Measurements from ENCODE around the gene KRT33A.

Gene KRT33A

DNA sequence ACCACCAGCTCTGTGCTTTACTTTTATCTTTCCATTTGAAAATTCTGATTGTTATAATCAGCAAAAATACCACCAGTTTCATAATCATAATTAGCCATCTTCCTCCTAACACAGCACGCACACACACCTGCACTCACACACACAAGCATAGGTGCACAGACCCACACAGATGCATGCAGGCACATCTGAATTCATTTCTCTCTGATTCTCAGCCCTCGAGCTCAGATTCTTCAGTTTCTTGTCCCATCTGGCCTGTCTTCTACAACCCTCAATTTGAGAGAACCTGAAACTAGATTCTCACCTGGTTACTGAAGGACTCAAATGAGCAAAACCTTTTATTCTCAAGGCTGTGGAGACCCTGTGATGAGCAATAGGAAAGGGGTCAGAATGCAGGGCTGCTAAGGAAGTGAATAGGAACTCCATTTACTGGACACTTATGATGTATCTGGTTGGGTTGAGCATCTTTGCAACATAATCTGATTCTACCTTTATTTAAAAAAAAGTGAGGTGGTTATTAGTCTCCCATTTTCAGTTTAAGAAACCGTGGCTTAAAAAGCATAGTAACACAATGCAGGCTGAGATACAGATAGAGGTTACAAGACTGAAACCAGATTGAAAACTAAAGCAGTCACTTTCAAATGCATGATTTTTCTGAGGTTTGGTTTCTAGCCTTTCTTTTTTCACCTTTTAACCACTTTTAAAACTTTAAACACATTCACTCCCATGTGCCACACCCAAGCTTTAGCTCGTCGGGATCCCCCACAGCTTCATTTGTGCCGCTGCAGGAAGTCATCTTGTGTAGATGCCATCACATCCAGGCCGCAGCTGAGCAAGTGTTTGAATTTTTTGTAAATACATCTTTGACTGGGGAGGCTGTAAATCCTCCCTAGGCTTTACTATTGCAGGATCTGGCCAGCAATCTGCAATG is 9.4 kb downstream of the KRT33A start:
- no peaks in the 10 kb centered on the region for H3K36me3 ChIP-seq (ENCODE audit: insufficient read depth, low read length)

DNA sequence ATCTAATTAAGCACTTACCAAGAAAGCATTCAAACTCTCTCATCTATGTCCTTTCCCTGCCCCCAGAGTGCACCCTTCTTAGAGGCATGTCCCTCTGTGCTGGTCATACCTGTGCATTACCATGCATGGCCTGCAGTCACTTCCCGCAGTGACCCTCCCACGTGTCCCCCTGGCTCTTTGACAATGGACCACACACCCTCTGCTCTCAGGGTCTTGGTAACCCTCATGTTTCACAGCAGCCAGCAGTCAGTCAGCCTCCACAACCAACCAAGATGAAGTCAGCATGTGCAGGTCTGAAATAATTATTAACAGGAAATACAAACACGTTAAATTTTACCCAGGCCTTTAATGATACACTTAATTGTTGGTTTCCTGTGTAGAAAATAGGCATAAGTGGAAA is 10.1 kb downstream of the KRT33A start:
- Histone ChIP-seq H3K4me2 (ENCODE audit: low read length) (no peak overlapping the region), H3K79me2 (ENCODE audit: insufficient read depth, low read length) (no peaks in the 10 kb centered on the region), H3F3A (ENCODE audit: insufficient read depth, low read length) (no peaks in the 10 kb centered on the region), H4K20me1 (ENCODE audit: insufficient read depth, low read length) (no peaks in the 10 kb centered on the region), H3K36me3 (ENCODE audit: insufficient read depth, low read length) (no peaks in the 10 kb centered on the region), H3K9me3 (ENCODE audit: low read length) (no peaks in the 10 kb centered on the region), H2AFZ (ENCODE audit: low read length) (no peak overlapping the region), H3K27ac (ENCODE audit: low read depth, low read length, poor library complexity, severe bottlenecking) (no peak overlapping the region), H3K9ac (ENCODE audit: low read length) (no peak overlapping the region), H3K9me2 (ENCODE audit: low read depth, low read length) (no peaks in the 10 kb centered on the region), H3K27me3 (ENCODE audit: insufficient read depth, low read length) (no peaks in the 10 kb centered on the region), H3K4me3 (ENCODE audit: low read depth, low read length, poor library complexity, severe bottlenecking) (no peak overlapping the region), H3K4me1 (ENCODE audit: insufficient read depth, low read length, severe bottlenecking) (no peaks in the 10 kb centered on the region)
- TF ChIP-seq, protein P1, sequence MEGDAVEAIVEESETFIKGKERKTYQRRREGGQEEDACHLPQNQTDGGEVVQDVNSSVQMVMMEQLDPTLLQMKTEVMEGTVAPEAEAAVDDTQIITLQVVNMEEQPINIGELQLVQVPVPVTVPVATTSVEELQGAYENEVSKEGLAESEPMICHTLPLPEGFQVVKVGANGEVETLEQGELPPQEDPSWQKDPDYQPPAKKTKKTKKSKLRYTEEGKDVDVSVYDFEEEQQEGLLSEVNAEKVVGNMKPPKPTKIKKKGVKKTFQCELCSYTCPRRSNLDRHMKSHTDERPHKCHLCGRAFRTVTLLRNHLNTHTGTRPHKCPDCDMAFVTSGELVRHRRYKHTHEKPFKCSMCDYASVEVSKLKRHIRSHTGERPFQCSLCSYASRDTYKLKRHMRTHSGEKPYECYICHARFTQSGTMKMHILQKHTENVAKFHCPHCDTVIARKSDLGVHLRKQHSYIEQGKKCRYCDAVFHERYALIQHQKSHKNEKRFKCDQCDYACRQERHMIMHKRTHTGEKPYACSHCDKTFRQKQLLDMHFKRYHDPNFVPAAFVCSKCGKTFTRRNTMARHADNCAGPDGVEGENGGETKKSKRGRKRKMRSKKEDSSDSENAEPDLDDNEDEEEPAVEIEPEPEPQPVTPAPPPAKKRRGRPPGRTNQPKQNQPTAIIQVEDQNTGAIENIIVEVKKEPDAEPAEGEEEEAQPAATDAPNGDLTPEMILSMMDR (IDR thresholded peaks at IDR 0.05; ENCODE audit: low read length): no peak
- TF ChIP-seq EZH2 (IDR thresholded peaks at IDR 0.05; ENCODE audit: borderline replicate concordance, low read length): no peak

More for the DNA sequence above, 9.4 kb downstream of the KRT33A start:
- no peak overlapping the region for H3K27ac ChIP-seq (ENCODE audit: low read depth, low read length, poor library complexity, severe bottlenecking)
- no peak overlapping the region for H2AFZ ChIP-seq (ENCODE audit: low read length)
- H3K4me3 ChIP-seq (ENCODE audit: low read depth, low read length, poor library complexity, severe bottlenecking): no peak overlapping the region
- H3K9me3 ChIP-seq (ENCODE audit: low read length): no peaks in the 10 kb centered on the region
- H3K79me2 ChIP-seq (ENCODE audit: insufficient read depth, low read length): no peaks in the 10 kb centered on the region
- TF ChIP-seq, protein P1 (IDR thresholded peaks at IDR 0.05; ENCODE audit: low read length): no peak
- no peak for TF ChIP-seq EZH2 (IDR thresholded peaks at IDR 0.05; ENCODE audit: borderline replicate concordance, low read length)
- H3K4me2 ChIP-seq (ENCODE audit: low read length): no peak overlapping the region
- no peaks in the 10 kb centered on the region for H3K9me2 ChIP-seq (ENCODE audit: low read depth, low read length)
- no peaks in the 10 kb centered on the region for H3F3A ChIP-seq (ENCODE audit: insufficient read depth, low read length)
- no peaks in the 10 kb centered on the region for H3K27me3 ChIP-seq (ENCODE audit: insufficient read depth, low read length)
- no peaks in the 10 kb centered on the region for H3K4me1 ChIP-seq (ENCODE audit: insufficient read depth, low read length, severe bottlenecking)
- no peaks in the 10 kb centered on the region for H4K20me1 ChIP-seq (ENCODE audit: insufficient read depth, low read length)
- no peak overlapping the region for H3K9ac ChIP-seq (ENCODE audit: low read length)

DNA sequence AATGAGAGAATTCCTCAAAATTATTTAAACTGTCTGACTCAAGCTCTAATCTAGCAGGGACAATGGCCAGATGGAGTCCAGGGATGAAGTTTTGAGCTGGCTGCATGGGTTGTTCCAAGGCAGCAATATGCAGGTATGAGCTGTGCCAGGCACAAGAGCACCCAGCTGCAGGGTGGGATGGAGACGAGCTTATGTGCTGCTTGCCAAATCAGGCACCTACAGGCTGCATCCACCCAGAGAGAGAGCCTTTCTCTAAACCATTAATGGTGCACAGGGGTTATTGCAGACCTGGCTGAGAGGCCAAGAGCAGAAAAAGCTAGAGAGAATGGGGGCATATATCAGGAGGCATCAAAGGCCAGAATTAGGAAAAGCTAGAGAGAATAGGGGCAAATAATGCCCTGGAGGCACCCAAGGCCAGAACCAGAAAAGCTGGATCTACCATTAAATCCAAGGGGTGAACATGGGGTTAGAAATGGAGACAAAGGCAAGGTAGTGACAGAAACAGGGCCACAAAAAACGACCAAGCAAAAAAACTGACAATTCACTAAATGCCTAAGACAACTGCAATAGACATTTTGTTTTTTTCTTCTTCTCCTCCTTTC is 11.0 kb downstream of the KRT33A start:
- no peaks in the 10 kb centered on the region for H3K79me2 ChIP-seq (ENCODE audit: insufficient read depth, low read length)
- no peak overlapping the region for H2AFZ ChIP-seq (ENCODE audit: low read length)
- H3K4me3 ChIP-seq (ENCODE audit: low read depth, low read length, poor library complexity, severe bottlenecking): no peak overlapping the region
- no peaks in the 10 kb centered on the region for H3K9me2 ChIP-seq (ENCODE audit: low read depth, low read length)
- no peaks in the 10 kb centered on the region for H3K9me3 ChIP-seq (ENCODE audit: low read length)
- no peaks in the 10 kb centered on the region for H4K20me1 ChIP-seq (ENCODE audit: insufficient read depth, low read length)
- H3K4me2 ChIP-seq (ENCODE audit: low read length): no peak overlapping the region
- no peak overlapping the region for H3K9ac ChIP-seq (ENCODE audit: low read length)
- no peaks in the 10 kb centered on the region for H3K36me3 ChIP-seq (ENCODE audit: insufficient read depth, low read length)
- H3F3A ChIP-seq (ENCODE audit: insufficient read depth, low read length): no peaks in the 10 kb centered on the region
- no peaks in the 10 kb centered on the region for H3K27me3 ChIP-seq (ENCODE audit: insufficient read depth, low read length)
- no peak overlapping the region for H3K27ac ChIP-seq (ENCODE audit: low read depth, low read length, poor library complexity, severe bottlenecking)
- H3K4me1 ChIP-seq (ENCODE audit: insufficient read depth, low read length, severe bottlenecking): no peaks in the 10 kb centered on the region
- no peak for TF ChIP-seq EZH2 (IDR thresholded peaks at IDR 0.05; ENCODE audit: borderline replicate concordance, low read length)
- TF ChIP-seq, protein P1 (IDR thresholded peaks at IDR 0.05; ENCODE audit: low read length): no peak

All from OCI-LY1 (cell line).